GM21526 (cell line): ENCODE results near the gene STK17B.
"Not testable (repeated sequence)": the region's sequence is repeated elsewhere in the genome, so short reads cannot be mapped to it uniquely, and the experiment has no call there.

Experiments used
- ATAC-seq: cut with Tn5 transposase; IDR thresholded peaks from one replicate; pipeline ENCODE4 v1.9.1; 2021; ENCODE audit warnings: moderate library complexity; ENCODE audit not compliant: unreplicated experiment, low FRiP score

The STK17B gene

GRCh38 chr2:196119926-196120325, 51.5 kb downstream of the STK17B start:
- ATAC-seq, result no peak

- ATAC-seq, result no peak
Measured at GRCh38 chr2:196117214-196117705, 54.1 kb downstream of the STK17B start.

- ATAC-seq, result no peak
Measured at GRCh38 chr2:196113061-196113974, 58.1 kb downstream of the STK17B start.

- no peak for ATAC-seq
Measured at GRCh38 chr2:196112418-196113034, 58.9 kb downstream of the STK17B start.

GRCh38 chr2:196108604-196109003, 62.8 kb downstream of the STK17B start:
- ATAC-seq, result no peak

- no peak for ATAC-seq
Measured at GRCh38 chr2:196105951-196106350, 65.4 kb downstream of the STK17B start.

GRCh38 chr2:196104066-196104465, 67.3 kb downstream of the STK17B start:
- ATAC-seq, result no peak

GRCh38 chr2:196103626-196104025, 67.8 kb downstream of the STK17B start:
- no peak for ATAC-seq

- peak; percentile 95 for ATAC-seq
Measured at GRCh38 chr2:196101325-196101991, 69.9 kb downstream of the STK17B start.

GRCh38 chr2:196099916-196100315, 71.5 kb downstream of the STK17B start:
- ATAC-seq, result no peak

GRCh38 chr2:196097864-196098660, 73.3 kb downstream of the STK17B start:
- ATAC-seq, result no peak

- ATAC-seq, result no peak
Measured at GRCh38 chr2:196096982-196097745, 74.2 kb downstream of the STK17B start.

GRCh38 chr2:196096264-196096663, 75.1 kb downstream of the STK17B start:
- no peak for ATAC-seq

- ATAC-seq, result not testable (repeated sequence)
Measured at GRCh38 chr2:196089448-196089847, 81.9 kb downstream of the STK17B start.

- no peak for ATAC-seq
Measured at GRCh38 chr2:196088203-196088602, 83.2 kb downstream of the STK17B start.

- ATAC-seq, result no peak
Measured at GRCh38 chr2:196086517-196087368, 84.6 kb downstream of the STK17B start.

GRCh38 chr2:196083601-196084000, 87.8 kb downstream of the STK17B start:
- ATAC-seq, result no peak
